ENCODE data around the gene MYO3B.
"Not testable (repeated sequence)": the region's sequence is repeated elsewhere in the genome, so short reads cannot be mapped to it uniquely, and the experiment has no call there.

The MYO3B gene

DNA sequence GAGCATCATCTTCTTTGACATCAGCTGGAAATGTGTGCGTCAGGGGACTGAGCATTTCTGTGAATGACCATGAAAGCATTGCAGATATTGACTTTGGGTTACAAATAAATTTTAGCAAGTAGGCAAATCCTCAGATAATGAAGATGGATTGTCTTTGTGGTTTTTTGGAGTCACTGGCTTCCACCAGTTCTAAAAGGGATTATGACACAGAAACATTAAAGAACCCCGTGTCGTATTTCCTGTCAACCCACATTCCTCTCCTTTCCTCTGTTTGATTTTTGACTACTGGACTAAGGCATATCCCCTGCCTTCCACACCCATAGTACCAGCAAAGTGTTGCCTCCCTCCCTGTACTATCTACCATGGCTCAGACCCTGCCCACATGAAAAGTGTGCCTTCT lies 268.1 kb downstream of the MYO3B start:
- no peak for DNase-seq

DNA sequence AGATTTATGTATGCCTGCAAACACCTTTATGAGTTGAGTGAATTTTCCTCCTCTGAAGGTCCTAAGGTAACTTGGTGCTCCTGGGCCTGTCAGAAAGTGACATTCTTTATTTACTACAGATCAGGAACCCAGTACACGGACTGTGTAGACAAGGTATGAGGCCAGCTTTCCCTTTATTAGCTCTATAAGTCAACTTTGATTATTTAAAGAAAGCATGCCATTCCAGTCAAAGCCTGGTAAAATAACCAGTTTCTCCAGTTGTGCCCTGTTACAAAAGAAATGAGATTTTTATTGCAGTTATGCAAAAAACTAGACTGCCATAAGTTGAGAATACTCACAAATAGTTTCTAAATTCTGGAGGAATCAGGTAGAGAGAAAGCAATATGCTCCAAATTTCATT lies 271.1 kb downstream of the MYO3B start:
- no peak for DNase-seq

- DNase-seq, result no peak
Observed at GRCh38 chr2:170454471-170455372, 276.8 kb downstream of the MYO3B start.

GRCh38 chr2:170455617-170456426 lies 277.9 kb downstream of the MYO3B start:
- no peak for DNase-seq

DNA sequence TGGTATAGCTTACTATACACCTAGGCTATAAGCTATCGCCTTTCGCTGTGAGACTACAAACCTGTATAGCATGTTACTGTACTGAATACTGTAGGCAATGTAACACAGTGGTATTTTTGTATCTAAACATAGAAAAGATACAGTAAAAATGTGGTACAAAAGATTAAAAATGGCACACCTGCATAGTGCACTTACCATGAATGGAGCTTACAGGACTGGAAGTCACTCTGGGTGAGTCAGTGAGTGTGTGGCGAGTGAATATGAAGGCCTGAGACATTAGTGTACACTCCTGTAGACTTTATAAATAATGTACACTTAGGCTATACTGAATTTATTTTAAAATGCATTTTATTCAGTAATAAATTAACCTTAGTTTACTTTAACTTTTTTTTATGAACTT lies 279.0 kb downstream of the MYO3B start:
- no peak for DNase-seq

DNA sequence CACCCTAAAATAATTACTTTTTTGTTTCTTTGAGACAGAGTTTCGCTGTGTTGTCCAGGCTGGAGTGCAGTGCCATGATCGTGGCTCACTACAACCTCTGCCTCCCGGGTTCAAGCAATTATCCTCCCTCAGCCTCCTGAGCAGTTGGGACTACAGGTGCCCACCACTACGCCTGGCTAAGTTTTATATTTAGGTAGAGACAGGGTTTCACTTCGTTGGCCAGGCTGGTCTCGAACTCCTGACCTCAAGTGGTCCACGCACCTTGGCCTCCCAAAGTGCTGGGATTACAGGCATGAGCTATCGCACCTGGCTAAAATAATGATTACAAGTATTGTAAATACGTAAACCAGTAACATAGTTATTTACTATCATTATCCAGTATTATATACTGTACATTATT lies 279.8 kb downstream of the MYO3B start:
- no peak for DNase-seq

- no peak for DNase-seq
Observed at GRCh38 chr2:170461889-170462288, 283.9 kb downstream of the MYO3B start.

- no peak for DNase-seq
Observed at GRCh38 chr2:170462433-170463205, 284.7 kb downstream of the MYO3B start.

GRCh38 chr2:170463206-170463537 lies 285.2 kb downstream of the MYO3B start:
- no peak for DNase-seq

GRCh38 chr2:170464268-170464667 lies 286.3 kb downstream of the MYO3B start:
- no peak for DNase-seq

GRCh38 chr2:170465241-170465640 lies 287.3 kb downstream of the MYO3B start:
- no peak for DNase-seq

- DNase-seq, result no peak
Observed at GRCh38 chr2:170466632-170467031, 288.7 kb downstream of the MYO3B start.

DNA sequence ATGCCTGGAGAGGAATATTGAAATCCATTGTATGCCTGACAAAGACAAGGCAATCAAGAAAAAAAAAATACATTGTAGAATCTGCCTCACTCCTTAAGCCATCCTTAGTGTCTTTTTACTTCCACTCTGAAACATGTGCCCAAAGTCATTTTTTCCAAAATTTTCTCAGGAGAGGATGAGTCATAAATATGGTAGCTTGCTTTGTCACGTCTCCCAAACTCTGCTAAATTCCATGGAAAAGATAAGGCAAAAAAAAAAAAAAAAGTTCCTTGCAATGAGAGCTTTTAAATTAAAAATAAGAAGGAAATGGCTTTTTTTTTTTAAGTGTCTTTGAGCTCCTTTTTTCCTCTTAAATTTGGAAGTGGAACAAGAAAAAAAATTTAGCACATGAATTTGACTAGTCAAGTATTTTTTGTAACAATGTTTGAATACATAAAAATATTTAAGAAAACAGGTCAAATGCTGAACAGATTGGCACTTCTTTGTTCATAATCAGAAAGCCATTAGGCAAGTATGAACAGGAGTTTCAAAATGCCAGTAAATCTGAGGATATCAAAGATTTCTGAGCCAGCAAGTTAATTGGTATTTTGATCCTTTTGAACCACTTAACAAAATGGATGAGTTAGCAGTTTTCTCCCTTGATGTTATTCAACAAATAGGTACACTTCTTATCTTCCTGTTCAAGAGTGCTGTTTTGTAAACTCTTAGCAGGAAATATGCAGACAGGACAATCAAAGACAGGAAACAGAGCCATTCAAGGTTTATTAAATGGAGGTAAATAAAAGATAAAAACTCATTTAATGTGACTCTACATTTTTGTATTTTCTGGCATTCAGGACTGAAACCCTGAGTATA lies 289.8 kb downstream of the MYO3B start:
- no peak for DNase-seq

GRCh38 chr2:170468557-170468956 lies 290.6 kb downstream of the MYO3B start:
- no peak for DNase-seq

- DNase-seq, result not testable (repeated sequence)
Observed at GRCh38 chr2:170472498-170472897, 294.6 kb downstream of the MYO3B start.

DNA sequence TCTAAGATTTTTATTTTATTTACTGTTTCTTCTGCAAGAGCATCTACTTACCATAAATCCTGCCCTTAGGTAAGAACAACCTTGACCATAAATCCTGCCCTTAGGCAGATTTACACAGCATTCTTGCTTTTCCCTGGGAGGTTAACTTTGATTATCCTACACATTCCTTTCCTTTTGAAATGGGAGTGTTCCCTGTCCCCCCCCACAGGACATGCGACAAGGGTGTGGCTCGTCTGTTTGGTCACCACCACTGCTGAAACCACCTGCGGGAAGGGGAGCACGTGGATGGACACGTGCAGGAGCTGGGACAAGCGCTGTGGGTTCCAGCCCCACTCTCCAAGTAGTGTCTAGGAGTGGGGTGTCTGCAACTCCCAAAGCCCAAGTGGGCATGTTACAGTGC lies 297.9 kb downstream of the MYO3B start:
- no peak for DNase-seq

DNA sequence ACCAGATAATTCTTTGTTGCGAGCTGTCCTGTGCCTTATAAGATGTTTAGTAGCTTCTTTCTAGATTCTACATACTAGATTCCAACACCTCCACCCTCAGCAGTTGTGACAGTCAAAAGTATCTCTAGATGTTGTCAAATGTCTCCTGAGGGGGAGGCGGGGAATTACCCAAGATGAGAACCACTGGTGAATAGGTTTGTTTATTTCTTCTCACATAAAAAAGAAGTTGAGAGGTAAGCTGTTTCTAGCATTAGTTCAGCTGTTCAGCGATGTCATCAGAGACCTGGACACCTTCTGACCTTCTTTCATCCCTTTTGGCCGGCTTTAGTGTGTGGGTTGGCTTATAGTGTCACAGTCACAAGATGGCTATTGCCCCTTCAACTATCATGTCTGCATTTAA lies 299.7 kb downstream of the MYO3B start:
- no peak for DNase-seq

GRCh38 chr2:170481201-170481600 lies 303.3 kb downstream of the MYO3B start:
- DNase-seq, result no peak

GRCh38 chr2:170484552-170484951 lies 306.6 kb downstream of the MYO3B start:
- no peak for DNase-seq

DNA sequence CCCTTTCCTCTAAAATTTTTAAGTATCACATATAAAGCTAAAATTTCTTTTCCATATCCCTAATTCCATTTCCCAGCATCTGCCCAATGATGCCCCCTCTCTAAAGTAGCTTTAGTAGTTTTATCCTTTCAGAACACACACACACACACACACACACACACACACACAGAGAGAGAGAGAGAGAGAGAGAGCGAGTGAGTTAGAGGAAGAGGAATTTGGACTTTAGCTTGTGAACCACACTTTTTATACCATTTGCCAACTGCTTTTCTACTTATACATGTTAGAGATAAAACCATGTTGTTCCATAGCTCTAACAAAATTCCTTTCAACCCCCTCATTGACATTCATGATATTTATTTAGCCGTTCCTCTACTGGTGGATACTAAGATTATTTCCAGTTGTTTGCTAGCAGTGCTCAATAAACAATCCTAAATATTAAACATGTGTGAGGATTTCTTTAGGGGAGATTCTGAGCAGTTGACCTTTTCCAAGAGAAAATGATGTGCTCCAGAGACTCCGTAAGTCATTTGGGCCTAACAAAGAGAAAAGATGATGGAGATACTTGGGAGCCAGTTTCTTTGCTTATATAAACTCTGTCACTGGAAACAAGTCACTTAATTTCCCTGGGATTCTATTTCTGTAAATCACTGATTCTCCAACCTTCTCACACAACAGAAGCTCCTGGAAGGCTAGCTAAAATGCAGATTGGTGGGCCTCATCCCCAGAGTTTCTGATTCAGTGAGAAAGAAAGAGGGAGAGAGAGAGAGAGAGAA lies 307.5 kb downstream of the MYO3B start:
- DNase-seq, result no peak

GRCh38 chr2:170486730-170487129 lies 308.8 kb downstream of the MYO3B start:
- peak in 1 of 2 donors; percentile 8 for DNase-seq

GRCh38 chr2:170488807-170489206 lies 310.9 kb downstream of the MYO3B start:
- DNase-seq, result no peak

Measured in CD4-positive, alpha-beta T cell treated with Interferon alpha-2 for 1 hour (primary cell).